Liver (tissue), 9 donors: ENCODE data around the gene TAL1. TPM values are rescaled to one million over a fixed set of nuclear protein-coding genes. Genes with fewer than 3 reads are reported as not detected.

ENCODE experiments used
- DNase-seq: peaks from one replicate; pipeline ENCODE4 v3.0.0-alpha.2; 2017; ENCODE audit warnings: low spot score
- H3K27ac ChIP-seq, 2 donors: one replicate each; pipeline ENCODE4 v1.7.0; 2013; ENCODE audit warnings: inconsistent platforms in 2 of 2, low read length in 2 of 2, control low read depth in 1 of 2, low read depth in 1 of 2, mild to moderate bottlenecking in 1 of 2
- H3K27me3 ChIP-seq, 4 donors: one replicate each; pipeline versions ENCODE4 v1.6.1 to v1.7.0; 2013; ENCODE audit warnings: low read length in 3 of 4, inconsistent platforms in 1 of 4, mild to moderate bottlenecking in 1 of 4, moderate library complexity in 1 of 4; ENCODE audit not compliant: control insufficient read depth in 4 of 4, insufficient read depth in 4 of 4
- H3K36me3 ChIP-seq, 4 donors: one replicate each; pipeline versions ENCODE4 v1.6.1 to v1.7.0; 2013; ENCODE audit warnings: low read length in 3 of 4, mild to moderate bottlenecking in 3 of 4, low read depth in 1 of 4, moderate library complexity in 1 of 4; ENCODE audit not compliant: control insufficient read depth in 4 of 4, insufficient read depth in 3 of 4
- H3K4me1 ChIP-seq, 4 donors: one replicate each; pipeline versions ENCODE4 v1.6.1 to v1.7.0; 2013; ENCODE audit warnings: low read length in 3 of 4, mild to moderate bottlenecking in 3 of 4, moderate library complexity in 1 of 4; ENCODE audit not compliant: control insufficient read depth in 4 of 4, insufficient read depth in 4 of 4
- H3K4me3 ChIP-seq, 3 donors: one replicate each; pipeline versions ENCODE4 v1.6.1 to v1.7.0; 2013; ENCODE audit warnings: low read length in 3 of 3, control low read depth in 1 of 3, low read depth in 1 of 3, mild to moderate bottlenecking in 1 of 3
- H3K9ac ChIP-seq, 2 donors: one replicate each; pipeline ENCODE4 v1.7.0; 2013; ENCODE audit warnings: low read length in 2 of 2, mild to moderate bottlenecking in 2 of 2, moderate library complexity in 2 of 2, control low read depth in 1 of 2, low read depth in 1 of 2
- H3K9me3 ChIP-seq, 4 donors: one replicate each; pipeline versions ENCODE4 v1.6.1 to v1.7.0; 2013; ENCODE audit warnings: low read length in 3 of 4; ENCODE audit not compliant: control insufficient read depth in 4 of 4
- FOXA1 ChIP-seq: IDR thresholded peaks from 2 replicates; pipeline ENCODE4 v1.6.1; 2016; ENCODE audit warnings: antibody characterized with exemption
- FOXA2 ChIP-seq: IDR thresholded peaks from 2 replicates; pipeline ENCODE4 v1.6.1; 2016; ENCODE audit warnings: antibody characterized with exemption
- GABPA ChIP-seq, 2 donors: IDR thresholded peaks in 1 of 2; conservative IDR thresholded peaks in 1 of 2; 2 replicates each; pipeline ENCODE4 v1.6.1; 2016; ENCODE audit warnings: antibody characterized with exemption in 2 of 2, mild to moderate bottlenecking in 1 of 2, moderate library complexity in 1 of 2
- HNF4A ChIP-seq, 2 donors: conservative IDR thresholded peaks; 2 replicates each; pipeline ENCODE4 v1.6.1; 2016; ENCODE audit warnings: antibody characterized with exemption in 2 of 2, mild to moderate bottlenecking in 2 of 2
- HNF4G ChIP-seq: IDR thresholded peaks from 2 replicates; pipeline ENCODE4 v1.6.1; 2016; ENCODE audit warnings: antibody characterized with exemption
- JUND ChIP-seq, 2 donors: IDR thresholded peaks; 2 replicates each; pipeline ENCODE4 v1.6.1; 2016; ENCODE audit warnings: antibody characterized with exemption in 2 of 2
- NR2F2 ChIP-seq: IDR thresholded peaks from 2 replicates; pipeline ENCODE4 v1.6.1; 2016; ENCODE audit warnings: antibody characterized with exemption
- RAD21 ChIP-seq, 2 donors: IDR thresholded peaks; 2 replicates each; pipeline ENCODE4 v1.6.1; 2016; ENCODE audit warnings: antibody characterized with exemption in 2 of 2, mild to moderate bottlenecking in 2 of 2
- RXRA ChIP-seq, 2 donors: IDR thresholded peaks; 2 replicates each; pipeline ENCODE4 v1.6.1; 2017 to 2018; ENCODE audit warnings: antibody characterized with exemption in 2 of 2, mild to moderate bottlenecking in 1 of 2
- SP1 ChIP-seq: IDR thresholded peaks from 2 replicates; pipeline ENCODE4 v1.6.1; 2018; ENCODE audit warnings: antibody characterized with exemption, mild to moderate bottlenecking
- TAF1 ChIP-seq: conservative IDR thresholded peaks from 2 replicates; pipeline ENCODE4 v1.6.1; 2016; ENCODE audit warnings: antibody characterized with exemption, mild to moderate bottlenecking
- YY1 ChIP-seq: IDR thresholded peaks from 2 replicates; pipeline ENCODE4 v1.6.1; 2016; ENCODE audit warnings: antibody characterized with exemption, mild to moderate bottlenecking
- WGBS: extraction: QIAGEN DNeasy Blood & Tissue Kit; methylation state at CpG from one replicate; pipeline ENCODE4 v1.1.7; 2013; 5-methylcytosine and 5-hydroxymethylcytosine counted together
- polyA plus RNA-seq, 2 donors: library from polyadenylated mRNA; stranded (reverse) in 1 of 2; unstranded in 1 of 2; fragments of 200-250 nt in 1 of 2; fragments of >200 nt in 1 of 2; fragmentation: Nextera tagmentation in 1 of 2; extraction: Ambion mirVana in 1 of 2; gene quantifications; one replicate each; pipeline versions ENCODE4 v1.2.1 to v1.2.3, GENCODE V29; 2013 to 2015
- total RNA-seq, 2 donors: library from RNA; depleted of rRNA; stranded (reverse); fragments of >200 nt; gene quantifications; one replicate each; pipeline ENCODE4 v1.2.3, GENCODE V29; 2014
- TF ChIP-seq, protein P1 (sequence below): IDR thresholded peaks from 2 replicates; pipeline ENCODE4 v1.6.1; 2016; ENCODE audit warnings: antibody characterized with exemption, mild to moderate bottlenecking
- TF ChIP-seq, protein P2 (sequence below): IDR thresholded peaks from 2 replicates; pipeline ENCODE4 v1.6.1; 2016; ENCODE audit warnings: antibody characterized with exemption
- TF ChIP-seq, protein P3 (sequence below): IDR thresholded peaks from 2 replicates; pipeline ENCODE4 v1.6.1; 2016; ENCODE audit warnings: antibody characterized with exemption
- donor health status: healthy.
- donor health status: healthy.
- donor health status: healthy.
- donor health status: healthy.
- donor health status: healthy.

Gene TAL1
- total and polyA plus RNA-seq, 4 donors = 0.79 to 184 (median 2.3) TPM

DNA sequence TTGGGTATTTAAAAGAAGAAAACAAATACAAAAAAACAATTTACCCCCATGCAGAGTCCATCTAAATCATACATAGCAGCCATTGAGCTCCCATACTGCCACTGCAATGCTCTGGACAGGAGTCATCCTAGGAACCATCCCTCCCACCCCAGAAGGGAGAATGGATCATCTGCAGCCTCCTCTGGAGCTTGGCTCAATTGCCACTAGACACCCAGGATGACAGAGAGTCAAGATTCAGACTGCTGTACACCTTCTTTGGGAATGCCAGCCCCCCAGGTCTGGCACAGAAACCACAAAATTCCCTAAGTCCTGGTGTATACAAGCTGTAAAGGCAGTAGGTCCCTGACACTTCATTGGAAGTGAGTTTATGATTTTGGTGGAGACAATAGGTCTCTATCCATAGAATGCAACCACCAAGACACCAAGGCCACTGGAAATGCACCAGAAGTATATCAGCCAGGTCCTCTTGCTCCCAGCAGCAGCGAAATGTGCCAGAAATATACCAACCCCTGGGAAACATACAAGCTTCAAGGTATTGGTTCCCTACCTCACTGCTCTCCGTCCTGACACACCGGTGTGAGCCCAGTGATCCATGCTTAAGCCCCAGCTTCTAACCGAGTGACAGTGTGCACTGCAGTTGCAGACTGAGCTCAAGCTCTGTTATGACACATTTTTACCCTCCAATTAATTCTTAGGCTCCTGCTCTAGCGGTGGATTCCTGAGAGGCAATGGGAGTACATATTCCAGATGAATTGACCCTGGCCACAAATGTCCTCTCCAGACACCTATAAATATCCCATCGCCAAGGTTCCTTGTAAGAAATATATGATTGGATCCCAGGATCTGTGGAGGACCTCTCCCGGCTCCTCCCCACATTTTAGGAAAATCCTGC, 4.4 kb downstream of the TAL1 start:
- H3K4me1 ChIP-seq = peaks cover 0 to 10% (median 9%) of the 10 kb centered on the region in 4 donors
- peaks cover 0 to 1% (median 0%) of the 10 kb centered on the region in 4 donors for H3K9me3 ChIP-seq
- H3K4me3 ChIP-seq = no peak overlapping the region
- H3K27ac ChIP-seq = no peak overlapping the region
- peak; percentile 46 for DNase-seq
- WGBS = 46% methylated on average over 7 of the region's 7 CpGs
- H3K36me3 ChIP-seq = no peaks in the 10 kb centered on the region
- peaks cover 0 to 17% (median 14%) of the 10 kb centered on the region in 4 donors for H3K27me3 ChIP-seq
- H3K9ac ChIP-seq = no peak overlapping the region
- TF ChIP-seq TAF1 = no peak
- TF ChIP-seq HNF4G = no peak
- TF ChIP-seq, protein P1, sequence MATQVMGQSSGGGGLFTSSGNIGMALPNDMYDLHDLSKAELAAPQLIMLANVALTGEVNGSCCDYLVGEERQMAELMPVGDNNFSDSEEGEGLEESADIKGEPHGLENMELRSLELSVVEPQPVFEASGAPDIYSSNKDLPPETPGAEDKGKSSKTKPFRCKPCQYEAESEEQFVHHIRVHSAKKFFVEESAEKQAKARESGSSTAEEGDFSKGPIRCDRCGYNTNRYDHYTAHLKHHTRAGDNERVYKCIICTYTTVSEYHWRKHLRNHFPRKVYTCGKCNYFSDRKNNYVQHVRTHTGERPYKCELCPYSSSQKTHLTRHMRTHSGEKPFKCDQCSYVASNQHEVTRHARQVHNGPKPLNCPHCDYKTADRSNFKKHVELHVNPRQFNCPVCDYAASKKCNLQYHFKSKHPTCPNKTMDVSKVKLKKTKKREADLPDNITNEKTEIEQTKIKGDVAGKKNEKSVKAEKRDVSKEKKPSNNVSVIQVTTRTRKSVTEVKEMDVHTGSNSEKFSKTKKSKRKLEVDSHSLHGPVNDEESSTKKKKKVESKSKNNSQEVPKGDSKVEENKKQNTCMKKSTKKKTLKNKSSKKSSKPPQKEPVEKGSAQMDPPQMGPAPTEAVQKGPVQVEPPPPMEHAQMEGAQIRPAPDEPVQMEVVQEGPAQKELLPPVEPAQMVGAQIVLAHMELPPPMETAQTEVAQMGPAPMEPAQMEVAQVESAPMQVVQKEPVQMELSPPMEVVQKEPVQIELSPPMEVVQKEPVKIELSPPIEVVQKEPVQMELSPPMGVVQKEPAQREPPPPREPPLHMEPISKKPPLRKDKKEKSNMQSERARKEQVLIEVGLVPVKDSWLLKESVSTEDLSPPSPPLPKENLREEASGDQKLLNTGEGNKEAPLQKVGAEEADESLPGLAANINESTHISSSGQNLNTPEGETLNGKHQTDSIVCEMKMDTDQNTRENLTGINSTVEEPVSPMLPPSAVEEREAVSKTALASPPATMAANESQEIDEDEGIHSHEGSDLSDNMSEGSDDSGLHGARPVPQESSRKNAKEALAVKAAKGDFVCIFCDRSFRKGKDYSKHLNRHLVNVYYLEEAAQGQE = no peak
- TF ChIP-seq JUND (IDR thresholded peaks at IDR 0.05) = no peak
- TF ChIP-seq RAD21 (IDR thresholded peaks at IDR 0.05) = no peak
- no peak for TF ChIP-seq HNF4A (conservative IDR thresholded peaks at IDR 0.05)
- TF ChIP-seq NR2F2 = no peak
- TF ChIP-seq, protein P2, sequence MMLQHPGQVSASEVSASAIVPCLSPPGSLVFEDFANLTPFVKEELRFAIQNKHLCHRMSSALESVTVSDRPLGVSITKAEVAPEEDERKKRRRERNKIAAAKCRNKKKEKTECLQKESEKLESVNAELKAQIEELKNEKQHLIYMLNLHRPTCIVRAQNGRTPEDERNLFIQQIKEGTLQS = no peak
- TF ChIP-seq RXRA (IDR thresholded peaks at IDR 0.05) = no peak
- TF ChIP-seq, protein P3, sequence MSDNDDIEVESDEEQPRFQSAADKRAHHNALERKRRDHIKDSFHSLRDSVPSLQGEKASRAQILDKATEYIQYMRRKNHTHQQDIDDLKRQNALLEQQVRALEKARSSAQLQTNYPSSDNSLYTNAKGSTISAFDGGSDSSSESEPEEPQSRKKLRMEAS = no peak
- no peak for TF ChIP-seq SP1
- no peak for TF ChIP-seq FOXA1
- no peak for TF ChIP-seq YY1

DNA sequence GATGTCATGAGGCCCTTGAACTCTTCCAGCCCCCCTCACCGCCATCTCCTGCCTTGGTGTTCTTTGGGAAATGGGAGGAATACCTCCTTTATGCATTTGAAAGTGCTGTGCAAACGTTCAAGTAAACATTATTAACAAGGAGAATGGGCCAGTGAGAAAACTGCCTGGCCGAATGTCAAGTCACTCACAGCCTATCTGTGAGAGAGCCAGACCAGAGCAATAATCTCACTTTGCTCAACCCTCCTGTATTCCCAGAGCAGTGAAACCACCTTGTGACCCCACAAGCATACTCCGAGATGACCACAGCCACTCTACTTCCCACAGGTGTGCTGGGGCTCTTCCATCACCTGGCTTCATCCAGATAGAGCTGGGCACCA, 5.2 kb downstream of the TAL1 start:
- Histone ChIP-seq H3K36me3 (no peaks in the 10 kb centered on the region), H3K9ac (no peak overlapping the region), H3K9me3 (peaks cover 0 to 1% (median 0%) of the 10 kb centered on the region in 4 donors), H3K27ac (no peak overlapping the region), H3K27me3 (peaks cover 0 to 18% (median 14%) of the 10 kb centered on the region in 4 donors), H3K4me1 (peaks cover 0 to 10% (median 8%) of the 10 kb centered on the region in 4 donors), H3K4me3 (no peak overlapping the region)
- WGBS = 48% methylated on average over 4 of the region's 4 CpGs
- DNase-seq = no peak
- no peak for TF ChIP-seq RAD21 (IDR thresholded peaks at IDR 0.05)
- TF ChIP-seq JUND (IDR thresholded peaks at IDR 0.05) = no peak
- TF ChIP-seq FOXA2 = no peak
- TF ChIP-seq HNF4A (conservative IDR thresholded peaks at IDR 0.05) = no peak
- TF ChIP-seq YY1 = no peak
- no peak for TF ChIP-seq GABPA (IDR thresholded peaks at IDR 0.05 in 1 of 2, conservative IDR thresholded peaks at IDR 0.05 in 1 of 2)
